Measurements from ENCODE around the gene MT1F.

The MT1F gene

GRCh38 chr16:56686758-56687157 lies 29.0 kb downstream of the MT1F start:
- Histone ChIP-seq H3K79me1 (ENCODE audit: low read length) (peaks cover 8% of the 10 kb centered on the region), H3K14ac (ENCODE audit: low read length) (no peak overlapping the region), H3K18ac (ENCODE audit: low read length) (no peak overlapping the region), H3K36me3 (ENCODE audit: control insufficient read depth in 1 of 2, insufficient read depth in 2 of 2, low read length in 2 of 2) (no peaks in the 10 kb centered on the region), H4K12ac (ENCODE audit: low read depth, low read length) (no peak overlapping the region), H3K9me3 (ENCODE audit: insufficient read depth, low read depth, low read length) (peaks cover 6% of the 10 kb centered on the region), H3K23ac (ENCODE audit: low read length) (no peak overlapping the region), H2BK120ac (ENCODE audit: insufficient read depth, low read length, poor library complexity) (no peak overlapping the region), H4K91ac (ENCODE audit: low read depth, low read length) (no peak overlapping the region), H3K9ac (ENCODE audit: low read length) (no peak overlapping the region), H3K4ac (ENCODE audit: low read depth, low read length) (no peak overlapping the region), H3K4me2 (ENCODE audit: low read length) (no peak overlapping the region), H3K27me3 (ENCODE audit: insufficient read depth, low read length) (no peaks in the 10 kb centered on the region), H2BK12ac (ENCODE audit: low read length) (no peak overlapping the region), H3K4me1 (ENCODE audit: control insufficient read depth in 1 of 2, insufficient read depth in 2 of 2, low read length in 2 of 2) (peaks cover 6 to 10% of the 10 kb centered on the region in 2 experiments), H2AFZ (ENCODE audit: insufficient read depth, low read length, poor library complexity) (no peak overlapping the region), H4K8ac (ENCODE audit: low read depth, low read length) (no peak overlapping the region), H3K79me2 (ENCODE audit: control insufficient read depth, insufficient read depth, low read length, poor library complexity) (peaks cover 1% of the 10 kb centered on the region), H3K27ac (ENCODE audit: low read depth, low read length) (no peak overlapping the region), H2AK5ac (ENCODE audit: low read length) (no peak overlapping the region), H3K4me3 (ENCODE audit: low read depth, low read length) (no peak overlapping the region), H2BK5ac (ENCODE audit: low read depth, low read length, poor library complexity) (no peak overlapping the region)
- no peak for DNase-seq
- no CpG with 5 or more reads among the region's 7 CpGs for WGBS (ENCODE audit: extremely low coverage, insufficient coverage, insufficient read length)

- Histone ChIP-seq H3K9me3 (ENCODE audit: insufficient read depth, low read depth, low read length) (peaks cover 5% of the 10 kb centered on the region), H3K79me1 (ENCODE audit: low read length) (no peaks in the 10 kb centered on the region)
- WGBS (ENCODE audit: extremely low coverage, insufficient coverage, insufficient read length) = no CpG with 5 or more reads among the region's 1 CpG
Measured at GRCh38 chr16:56688762-56689161, 31.0 kb downstream of the MT1F start.

GRCh38 chr16:56689171-56689570 lies 31.4 kb downstream of the MT1F start:
- peaks cover 5% of the 10 kb centered on the region for H3K9me3 ChIP-seq (ENCODE audit: insufficient read depth, low read depth, low read length)
- H3K4me3 ChIP-seq (ENCODE audit: low read depth, low read length) = no peak overlapping the region
- no peak overlapping the region for H2BK120ac ChIP-seq (ENCODE audit: insufficient read depth, low read length, poor library complexity)
- no peak overlapping the region for H3K14ac ChIP-seq (ENCODE audit: low read length)
- peaks cover 5 to 7% of the 10 kb centered on the region in 2 experiments for H3K4me1 ChIP-seq (ENCODE audit: control insufficient read depth in 1 of 2, insufficient read depth in 2 of 2, low read length in 2 of 2)
- H3K79me2 ChIP-seq (ENCODE audit: control insufficient read depth, insufficient read depth, low read length, poor library complexity) = no peaks in the 10 kb centered on the region
- H3K36me3 ChIP-seq (ENCODE audit: control insufficient read depth in 1 of 2, insufficient read depth in 2 of 2, low read length in 2 of 2) = no peaks in the 10 kb centered on the region
- no peak overlapping the region for H3K9ac ChIP-seq (ENCODE audit: low read length)
- H3K27ac ChIP-seq (ENCODE audit: low read depth, low read length) = no peak overlapping the region
- no peak overlapping the region for H4K91ac ChIP-seq (ENCODE audit: low read depth, low read length)
- no peaks in the 10 kb centered on the region for H3K27me3 ChIP-seq (ENCODE audit: insufficient read depth, low read length)
- H3K18ac ChIP-seq (ENCODE audit: low read length) = no peak overlapping the region
- no peak overlapping the region for H3K4me2 ChIP-seq (ENCODE audit: low read length)
- no peak overlapping the region for H3K4ac ChIP-seq (ENCODE audit: low read depth, low read length)
- no peak overlapping the region for H2AFZ ChIP-seq (ENCODE audit: insufficient read depth, low read length, poor library complexity)
- H3K23ac ChIP-seq (ENCODE audit: low read length) = no peak overlapping the region
- no peak overlapping the region for H4K12ac ChIP-seq (ENCODE audit: low read depth, low read length)
- no peak overlapping the region for H2BK12ac ChIP-seq (ENCODE audit: low read length)
- no peak overlapping the region for H4K8ac ChIP-seq (ENCODE audit: low read depth, low read length)
- H2AK5ac ChIP-seq (ENCODE audit: low read length) = no peak overlapping the region
- H3K79me1 ChIP-seq (ENCODE audit: low read length) = no peaks in the 10 kb centered on the region
- H2BK5ac ChIP-seq (ENCODE audit: low read depth, low read length, poor library complexity) = no peak overlapping the region
- peak; percentile 43 to 69 for DNase-seq
- no CpG with 5 or more reads among the region's 3 CpGs for WGBS (ENCODE audit: extremely low coverage, insufficient coverage, insufficient read length)

More at GRCh38 chr16:56688762-56689161, 31.0 kb downstream of the MT1F start:
- Histone ChIP-seq H2AK5ac (ENCODE audit: low read length) (no peak overlapping the region), H4K8ac (ENCODE audit: low read depth, low read length) (no peak overlapping the region), H3K4me3 (ENCODE audit: low read depth, low read length) (no peak overlapping the region), H2BK5ac (ENCODE audit: low read depth, low read length, poor library complexity) (no peak overlapping the region), H3K18ac (ENCODE audit: low read length) (no peak overlapping the region), H4K91ac (ENCODE audit: low read depth, low read length) (no peak overlapping the region), H3K79me2 (ENCODE audit: control insufficient read depth, insufficient read depth, low read length, poor library complexity) (no peaks in the 10 kb centered on the region), H3K4ac (ENCODE audit: low read depth, low read length) (no peak overlapping the region), H3K27me3 (ENCODE audit: insufficient read depth, low read length) (no peaks in the 10 kb centered on the region), H2BK120ac (ENCODE audit: insufficient read depth, low read length, poor library complexity) (no peak overlapping the region), H3K4me2 (ENCODE audit: low read length) (no peak overlapping the region), H4K12ac (ENCODE audit: low read depth, low read length) (no peak overlapping the region), H3K23ac (ENCODE audit: low read length) (no peak overlapping the region), H3K27ac (ENCODE audit: low read depth, low read length) (no peak overlapping the region), H2AFZ (ENCODE audit: insufficient read depth, low read length, poor library complexity) (no peak overlapping the region), H3K9ac (ENCODE audit: low read length) (no peak overlapping the region), H3K36me3 (ENCODE audit: control insufficient read depth in 1 of 2, insufficient read depth in 2 of 2, low read length in 2 of 2) (no peaks in the 10 kb centered on the region), H3K14ac (ENCODE audit: low read length) (no peak overlapping the region), H2BK12ac (ENCODE audit: low read length) (no peak overlapping the region), H3K4me1 (ENCODE audit: control insufficient read depth in 1 of 2, insufficient read depth in 2 of 2, low read length in 2 of 2) (peaks cover 5 to 7% of the 10 kb centered on the region in 2 experiments)
- no peak for DNase-seq

- H4K12ac ChIP-seq (ENCODE audit: low read depth, low read length) = no peak overlapping the region
- H3K9me3 ChIP-seq (ENCODE audit: insufficient read depth, low read depth, low read length) = peaks cover 5% of the 10 kb centered on the region
- H3K79me2 ChIP-seq (ENCODE audit: control insufficient read depth, insufficient read depth, low read length, poor library complexity) = no peaks in the 10 kb centered on the region
- no CpG with 5 or more reads among the region's 4 CpGs for WGBS (ENCODE audit: extremely low coverage, insufficient coverage, insufficient read length)
- no peak overlapping the region for H3K4me2 ChIP-seq (ENCODE audit: low read length)
- peaks cover 5 to 7% of the 10 kb centered on the region in 2 experiments for H3K4me1 ChIP-seq (ENCODE audit: control insufficient read depth in 1 of 2, insufficient read depth in 2 of 2, low read length in 2 of 2)
- DNase-seq = no peak
- H3K4me3 ChIP-seq (ENCODE audit: low read depth, low read length) = no peak overlapping the region
- H3K9ac ChIP-seq (ENCODE audit: low read length) = no peak overlapping the region
- H2BK120ac ChIP-seq (ENCODE audit: insufficient read depth, low read length, poor library complexity) = no peak overlapping the region
- no peak overlapping the region for H4K91ac ChIP-seq (ENCODE audit: low read depth, low read length)
- no peak overlapping the region for H4K8ac ChIP-seq (ENCODE audit: low read depth, low read length)
- no peaks in the 10 kb centered on the region for H3K27me3 ChIP-seq (ENCODE audit: insufficient read depth, low read length)
- no peak overlapping the region for H2BK5ac ChIP-seq (ENCODE audit: low read depth, low read length, poor library complexity)
- H2AK5ac ChIP-seq (ENCODE audit: low read length) = no peak overlapping the region
- no peak overlapping the region for H3K27ac ChIP-seq (ENCODE audit: low read depth, low read length)
- H3K23ac ChIP-seq (ENCODE audit: low read length) = no peak overlapping the region
- H3K18ac ChIP-seq (ENCODE audit: low read length) = no peak overlapping the region
- H3K4ac ChIP-seq (ENCODE audit: low read depth, low read length) = no peak overlapping the region
- no peaks in the 10 kb centered on the region for H3K79me1 ChIP-seq (ENCODE audit: low read length)
- H2BK12ac ChIP-seq (ENCODE audit: low read length) = no peak overlapping the region
- no peaks in the 10 kb centered on the region for H3K36me3 ChIP-seq (ENCODE audit: control insufficient read depth in 1 of 2, insufficient read depth in 2 of 2, low read length in 2 of 2)
- no peak overlapping the region for H3K14ac ChIP-seq (ENCODE audit: low read length)
- no peak overlapping the region for H2AFZ ChIP-seq (ENCODE audit: insufficient read depth, low read length, poor library complexity)
Measured at GRCh38 chr16:56690420-56691122, 32.8 kb downstream of the MT1F start.
